ENCODE data around the gene FGF19. TPM values are rescaled to one million over a fixed set of nuclear protein-coding genes. Genes with fewer than 3 reads are reported as not detected.
"Not testable (repeated sequence)": the region's sequence is repeated elsewhere in the genome, so short reads cannot be mapped to it uniquely, and the experiment has no call there.

FGF19 gene
- total RNA-seq, 1 experiment from 2014 or later, result 7.4 TPM

DNA sequence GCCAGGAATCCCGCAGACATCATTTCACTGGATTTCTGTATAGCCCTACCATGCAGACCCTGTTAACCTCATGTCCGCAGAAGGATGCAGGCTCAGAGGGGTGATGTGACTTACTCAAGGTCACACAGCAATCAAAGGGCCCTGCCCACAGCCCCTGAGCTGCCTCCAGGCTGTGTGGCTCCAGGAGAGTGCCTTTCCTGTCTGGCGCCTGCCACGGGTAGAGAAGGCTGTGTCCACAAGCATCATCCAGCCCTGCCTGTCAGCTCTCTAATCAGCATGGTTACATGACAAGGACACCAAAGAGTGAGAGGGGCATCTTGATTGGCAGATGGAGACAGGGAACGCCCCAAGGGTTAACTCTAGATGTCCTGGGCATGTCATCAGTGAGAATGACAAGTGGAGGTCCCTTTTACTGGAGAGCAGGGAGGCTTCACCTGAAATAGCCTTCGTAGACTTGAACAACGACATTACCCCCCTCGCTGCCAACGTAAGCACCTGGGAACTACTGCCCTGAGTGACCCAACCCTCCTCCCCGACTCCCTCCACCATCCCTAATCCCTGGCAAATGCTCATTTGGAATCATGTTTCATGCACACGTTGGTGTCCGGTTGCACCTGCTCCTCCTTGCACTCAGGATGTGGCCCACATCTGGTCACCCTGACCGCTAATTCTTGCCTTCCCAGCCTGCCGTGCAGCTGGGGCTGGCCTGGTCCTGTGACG is 6.9 kb downstream of the FGF19 start:
- Mint-ChIP-seq H3K4me1 (peaks cover 22 to 25% of the 10 kb centered on the region in 2 experiments), H3K4me3 (no peak overlapping the region; a peak in 1 of 5 replicates), H3K27ac (peak overlapping the region in 1 of 3 experiments; percentile 92; a peak in 1 of 7 replicates), H3K36me3 (ENCODE audit: insufficient read depth in 1 of 3, low read depth in 3 of 3) (peaks cover 6 to 9% (median 7%) of the 10 kb centered on the region in 3 experiments), H3K9me3 (peaks cover 5 to 6% of the 10 kb centered on the region in 2 experiments; a peak in 3 of 5 replicates), H3K27me3 (ENCODE audit: low read depth) (no peaks in the 10 kb centered on the region; the same call in none of the 2 replicates)
- no peaks in the 10 kb centered on the region for H3K79me1 ChIP-seq (ENCODE audit: insufficient read depth, low read depth, low read length, poor library complexity, severe bottlenecking)
- no peak overlapping the region for H4K5ac ChIP-seq (ENCODE audit: insufficient read length, low read depth, low read length)
- H3K4me2 ChIP-seq (ENCODE audit: insufficient read depth, insufficient read length, low read length), result no peak overlapping the region
- H2BK20ac ChIP-seq (ENCODE audit: low read depth, low read length, poor library complexity, severe bottlenecking), result no peak overlapping the region
- H3K9me3 ChIP-seq (ENCODE audit: control insufficient read depth, low read depth, low read length), result no peaks in the 10 kb centered on the region
- no peak overlapping the region for H2BK120ac ChIP-seq (ENCODE audit: low read depth, low read length, poor library complexity, severe bottlenecking)
- no peak overlapping the region for H4K8ac ChIP-seq (replicated peaks; ENCODE audit: insufficient read length, low read depth, low read length)
- TF ChIP-seq, protein P1, sequence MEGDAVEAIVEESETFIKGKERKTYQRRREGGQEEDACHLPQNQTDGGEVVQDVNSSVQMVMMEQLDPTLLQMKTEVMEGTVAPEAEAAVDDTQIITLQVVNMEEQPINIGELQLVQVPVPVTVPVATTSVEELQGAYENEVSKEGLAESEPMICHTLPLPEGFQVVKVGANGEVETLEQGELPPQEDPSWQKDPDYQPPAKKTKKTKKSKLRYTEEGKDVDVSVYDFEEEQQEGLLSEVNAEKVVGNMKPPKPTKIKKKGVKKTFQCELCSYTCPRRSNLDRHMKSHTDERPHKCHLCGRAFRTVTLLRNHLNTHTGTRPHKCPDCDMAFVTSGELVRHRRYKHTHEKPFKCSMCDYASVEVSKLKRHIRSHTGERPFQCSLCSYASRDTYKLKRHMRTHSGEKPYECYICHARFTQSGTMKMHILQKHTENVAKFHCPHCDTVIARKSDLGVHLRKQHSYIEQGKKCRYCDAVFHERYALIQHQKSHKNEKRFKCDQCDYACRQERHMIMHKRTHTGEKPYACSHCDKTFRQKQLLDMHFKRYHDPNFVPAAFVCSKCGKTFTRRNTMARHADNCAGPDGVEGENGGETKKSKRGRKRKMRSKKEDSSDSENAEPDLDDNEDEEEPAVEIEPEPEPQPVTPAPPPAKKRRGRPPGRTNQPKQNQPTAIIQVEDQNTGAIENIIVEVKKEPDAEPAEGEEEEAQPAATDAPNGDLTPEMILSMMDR (conservative IDR thresholded peaks at IDR 0.05), result no peak
- no peak overlapping the region for H2BK5ac ChIP-seq (ENCODE audit: insufficient read length, low read length)
- H4K20me1 ChIP-seq (ENCODE audit: control insufficient read depth, insufficient read depth, insufficient read length), result no peaks in the 10 kb centered on the region
- H4K91ac ChIP-seq (ENCODE audit: insufficient read length, low read depth, low read length), result no peak overlapping the region
- H3K56ac ChIP-seq (ENCODE audit: insufficient read length, low read depth, low read length), result no peak overlapping the region
- H2BK15ac ChIP-seq (ENCODE audit: low read depth, low read length), result no peak overlapping the region
- H3T11ph ChIP-seq (ENCODE audit: low read length), result no peak overlapping the region
- no peak overlapping the region for H3K9ac ChIP-seq (ENCODE audit: extremely low read depth, insufficient read length, low read length)
- H2BK12ac ChIP-seq (ENCODE audit: insufficient read length, low read depth, low read length), result no peak overlapping the region
- no peak overlapping the region for H3K27ac ChIP-seq (ENCODE audit: insufficient read length, low read depth, low read length)
- H3K79me2 ChIP-seq (ENCODE audit: insufficient read depth, low read length), result no peaks in the 10 kb centered on the region
- H3K27me3 ChIP-seq (ENCODE audit: insufficient read depth, low read length), result no peaks in the 10 kb centered on the region
- peaks cover 3% of the 10 kb centered on the region; the same call in 1 of the 2 replicates for H3K4me1 ChIP-seq (ENCODE audit: insufficient read depth, low read length)
- no peak overlapping the region for H3K23ac ChIP-seq (ENCODE audit: insufficient read length, low read depth, low read length)
- H2AFZ ChIP-seq (ENCODE audit: low read length), result no peak overlapping the region
- no peak overlapping the region for H3K18ac ChIP-seq (ENCODE audit: insufficient read length, low read depth, low read length)
- H3K14ac ChIP-seq (ENCODE audit: insufficient read depth, low read length), result no peak overlapping the region; the same call in 1 of the 2 replicates
- H2AK5ac ChIP-seq (ENCODE audit: insufficient read length, low read length), result no peak overlapping the region
- H3K4ac ChIP-seq (ENCODE audit: low read depth, low read length), result no peak overlapping the region
- DNase-seq, result no peak
- H3K23me2 ChIP-seq (ENCODE audit: insufficient read length, low read depth, low read length, poor library complexity, severe bottlenecking), result peaks cover 1% of the 10 kb centered on the region
- WGBS (ENCODE audit: extremely low coverage, insufficient read length, low lambda C conversion rate), result no CpG with 5 or more reads among the region's 15 CpGs

DNA sequence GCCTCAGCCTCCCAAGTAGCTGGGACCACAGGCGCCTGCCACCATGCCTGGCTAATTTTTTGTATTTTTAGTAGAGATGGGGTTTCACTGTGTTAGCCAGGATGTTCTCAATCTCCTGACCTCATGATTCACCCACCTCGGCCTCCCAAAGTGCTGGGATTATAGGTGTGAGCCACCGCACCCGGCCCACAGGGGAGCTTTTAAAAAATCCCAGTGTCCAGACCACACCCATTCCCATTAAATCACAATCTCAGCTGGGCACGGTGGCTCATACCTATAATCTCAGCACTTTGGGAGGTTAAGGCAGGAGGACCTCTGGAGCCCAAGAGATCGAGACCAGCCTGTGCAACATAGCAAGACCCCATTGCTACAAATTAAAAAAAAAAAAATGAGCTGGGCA is 7.8 kb downstream of the FGF19 start:
- H3K4ac ChIP-seq (ENCODE audit: low read depth, low read length); H3K56ac ChIP-seq (ENCODE audit: insufficient read length, low read depth, low read length); H2BK5ac ChIP-seq (ENCODE audit: insufficient read length, low read length); H3K23me2 ChIP-seq (ENCODE audit: insufficient read length, low read depth, low read length, poor library complexity, severe bottlenecking); H4K5ac ChIP-seq (ENCODE audit: insufficient read length, low read depth, low read length); H4K91ac ChIP-seq (ENCODE audit: insufficient read length, low read depth, low read length); H3K14ac ChIP-seq (ENCODE audit: insufficient read depth, low read length); H3K27ac Mint-ChIP-seq; H2BK120ac ChIP-seq (ENCODE audit: low read depth, low read length, poor library complexity, severe bottlenecking); DNase-seq; H2BK12ac ChIP-seq (ENCODE audit: insufficient read length, low read depth, low read length); H4K20me1 ChIP-seq (ENCODE audit: control insufficient read depth, insufficient read depth, insufficient read length); H3K79me1 ChIP-seq (ENCODE audit: insufficient read depth, low read depth, low read length, poor library complexity, severe bottlenecking); H3T11ph ChIP-seq (ENCODE audit: low read length); H2BK20ac ChIP-seq (ENCODE audit: low read depth, low read length, poor library complexity, severe bottlenecking); H2AK5ac ChIP-seq (ENCODE audit: insufficient read length, low read length); H2AFZ ChIP-seq (ENCODE audit: low read length); H3K23ac ChIP-seq (ENCODE audit: insufficient read length, low read depth, low read length); H3K4me1 ChIP-seq (ENCODE audit: insufficient read depth, low read length); H2BK15ac ChIP-seq (ENCODE audit: low read depth, low read length); H3K27me3 Mint-ChIP-seq (ENCODE audit: low read depth); H3K9me3 ChIP-seq (ENCODE audit: control insufficient read depth, low read depth, low read length); H3K4me3 Mint-ChIP-seq; H3K4me2 ChIP-seq (ENCODE audit: insufficient read depth, insufficient read length, low read length); H3K36me3 Mint-ChIP-seq (ENCODE audit: insufficient read depth in 1 of 3, low read depth in 3 of 3); H3K79me2 ChIP-seq (ENCODE audit: insufficient read depth, low read length); H3K18ac ChIP-seq (ENCODE audit: insufficient read length, low read depth, low read length); H3K27ac ChIP-seq (ENCODE audit: insufficient read length, low read depth, low read length); H3K27me3 ChIP-seq (ENCODE audit: insufficient read depth, low read length); H3K9ac ChIP-seq (ENCODE audit: extremely low read depth, insufficient read length, low read length); H4K8ac ChIP-seq (replicated peaks; ENCODE audit: insufficient read length, low read depth, low read length): not testable (repeated sequence)
- no CpG with 5 or more reads among the region's 6 CpGs for WGBS (ENCODE audit: extremely low coverage, insufficient read length, low lambda C conversion rate)
- Mint-ChIP-seq H3K9me3 (peaks cover 5 to 11% of the 10 kb centered on the region in 2 experiments; a peak in 4 of 5 replicates), H3K4me1 (peaks cover 19 to 23% of the 10 kb centered on the region in 2 experiments)
